ENCODE results near the gene NKIRAS1. TPM values are rescaled to one million over a fixed set of nuclear protein-coding genes. Genes with fewer than 3 reads are reported as not detected.

The NKIRAS1 gene
- total RNA-seq, 4 donors from 2014 or later, result 17.5 to 22.2 (median 19.7) TPM

- Histone ChIP-seq H3K9me3 (no peaks in the 10 kb centered on the region), H3K36me3 (no peaks in the 10 kb centered on the region), H3K27ac (no peak overlapping the region), H3K27me3 (no peaks in the 10 kb centered on the region), H3K4me3 (replicated peaks in 1 of 3) (no peak overlapping the region), H3K4me1 (peaks cover 19 to 20% of the 10 kb centered on the region in 2 donors)
- intact Hi-C loops (cut with DNase I), result no loop called here
- DNase-seq, result no peak
- 69 to 81% methylated on average over 1 of the region's 1 CpG for WGBS, 2 donors
- TF ChIP-seq POLR2A (IDR thresholded peaks at IDR 0.05) (no peak), CTCF (IDR thresholded peaks at IDR 0.05) (no peak)
Observed at GRCh38 chr3:23867400-23867799, 49.4 kb downstream of the NKIRAS1 start.

- H3K27me3 ChIP-seq, result no peaks in the 10 kb centered on the region
- no peak overlapping the region for H3K4me3 ChIP-seq (replicated peaks in 1 of 3)
- H3K27ac ChIP-seq, result peak overlapping the region in 1 of 3 donors; percentile 27
- peaks cover 19 to 20% of the 10 kb centered on the region in 2 donors for H3K4me1 ChIP-seq
- no peaks in the 10 kb centered on the region for H3K36me3 ChIP-seq
- H3K9me3 ChIP-seq, result no peaks in the 10 kb centered on the region
- intact Hi-C loops (cut with DNase I), result no loop called here
- peak; percentile 20 to 33 for DNase-seq
- TF ChIP-seq CTCF (IDR thresholded peaks at IDR 0.05) (no peak), POLR2A (IDR thresholded peaks at IDR 0.05) (no peak)
- 61% methylated on average over 6 of the region's 6 CpGs for WGBS, 2 donors
Observed at GRCh38 chr3:23865595-23866396, 51.0 kb downstream of the NKIRAS1 start.

- Histone ChIP-seq H3K27ac (no peak overlapping the region), H3K27me3 (no peaks in the 10 kb centered on the region), H3K4me3 (replicated peaks in 1 of 3) (no peak overlapping the region), H3K9me3 (no peaks in the 10 kb centered on the region), H3K36me3 (no peaks in the 10 kb centered on the region), H3K4me1 (peaks cover 19 to 20% of the 10 kb centered on the region in 2 donors)
- 92% methylated on average over 1 of the region's 1 CpG for WGBS, 2 donors
- no peak for DNase-seq
- TF ChIP-seq POLR2A (IDR thresholded peaks at IDR 0.05), result no peak
- TF ChIP-seq CTCF (IDR thresholded peaks at IDR 0.05), result no peak
- intact Hi-C loops (cut with DNase I), result no loop called here
Observed at GRCh38 chr3:23864931-23865330, 51.9 kb downstream of the NKIRAS1 start.

- H3K27ac ChIP-seq, result no peak overlapping the region
- intact Hi-C loops (cut with DNase I), result no loop called here
- no peaks in the 10 kb centered on the region for H3K27me3 ChIP-seq
- H3K9me3 ChIP-seq, result no peaks in the 10 kb centered on the region
- 65 to 69% methylated on average over 1 of the region's 1 CpG for WGBS, 2 donors
- TF ChIP-seq CTCF (IDR thresholded peaks at IDR 0.05) (no peak), POLR2A (IDR thresholded peaks at IDR 0.05) (no peak)
- no peaks in the 10 kb centered on the region for H3K36me3 ChIP-seq
- no peak for DNase-seq
- no peak overlapping the region for H3K4me3 ChIP-seq (replicated peaks in 1 of 3)
- peaks cover 32 to 33% of the 10 kb centered on the region in 2 donors for H3K4me1 ChIP-seq
Observed at GRCh38 chr3:23863060-23863459, 53.7 kb downstream of the NKIRAS1 start.

GRCh38 chr3:23861689-23862088, 55.1 kb downstream of the NKIRAS1 start:
- Histone ChIP-seq H3K27me3 (no peaks in the 10 kb centered on the region), H3K4me3 (replicated peaks in 1 of 3) (no peak overlapping the region), H3K27ac (no peak overlapping the region), H3K36me3 (no peaks in the 10 kb centered on the region), H3K4me1 (peaks cover 44 to 46% of the 10 kb centered on the region in 2 donors), H3K9me3 (no peaks in the 10 kb centered on the region)
- DNase-seq, result no peak
- TF ChIP-seq POLR2A (IDR thresholded peaks at IDR 0.05) (no peak), CTCF (IDR thresholded peaks at IDR 0.05) (no peak)
- 94 to 95% methylated on average over 9 of the region's 9 CpGs for WGBS, 2 donors
- intact Hi-C loops (cut with DNase I), result no loop called here

Data from thyroid gland (tissue), 4 donors.